HG03354 (cell line): ENCODE measurements around the gene LGALS4.
"Not testable (repeated sequence)": the region's sequence is repeated elsewhere in the genome, so short reads cannot be mapped to it uniquely, and the experiment has no call there.

Source experiments
- ATAC-seq: cut with Tn5 transposase; IDR thresholded peaks from one replicate; pipeline ENCODE4 v1.9.1; 2021; ENCODE audit warnings: mild to moderate bottlenecking; ENCODE audit not compliant: unreplicated experiment, poor library complexity, severe bottlenecking

Gene LGALS4

DNA sequence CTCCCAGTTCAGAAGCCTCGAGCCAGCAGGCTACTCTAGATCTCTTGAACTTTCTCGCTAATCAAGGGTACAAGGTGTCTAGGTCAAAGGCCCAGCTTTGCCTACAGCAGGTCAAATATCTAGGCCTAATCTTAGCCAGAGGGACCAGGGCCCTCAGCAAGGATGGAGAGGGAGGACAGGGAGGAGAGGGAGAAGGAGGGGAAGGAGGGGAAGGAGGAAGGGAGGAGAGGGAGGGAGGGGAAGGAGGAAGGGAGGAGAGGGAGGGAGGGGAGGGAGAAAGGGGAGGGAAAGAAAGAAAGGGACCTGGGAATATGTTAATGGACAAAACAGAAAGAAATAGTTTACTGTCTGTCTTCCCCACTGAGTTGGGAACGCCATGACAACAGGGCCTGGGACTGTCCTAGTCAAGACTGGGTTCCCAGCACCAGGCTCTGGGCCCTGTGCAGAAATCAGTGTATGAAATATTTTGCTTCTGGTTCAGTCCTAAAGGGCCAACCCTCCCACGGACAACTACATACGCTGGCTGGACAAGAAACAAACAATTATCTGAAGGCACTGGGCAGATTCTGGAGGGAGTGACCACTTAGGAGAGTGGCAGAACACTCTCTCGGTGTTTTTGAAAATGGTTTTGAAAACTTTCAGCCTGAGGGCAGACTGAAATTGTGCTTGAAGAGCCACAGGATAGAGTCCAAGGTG, 14.3 kb upstream of the LGALS4 start:
- no peak for ATAC-seq

DNA sequence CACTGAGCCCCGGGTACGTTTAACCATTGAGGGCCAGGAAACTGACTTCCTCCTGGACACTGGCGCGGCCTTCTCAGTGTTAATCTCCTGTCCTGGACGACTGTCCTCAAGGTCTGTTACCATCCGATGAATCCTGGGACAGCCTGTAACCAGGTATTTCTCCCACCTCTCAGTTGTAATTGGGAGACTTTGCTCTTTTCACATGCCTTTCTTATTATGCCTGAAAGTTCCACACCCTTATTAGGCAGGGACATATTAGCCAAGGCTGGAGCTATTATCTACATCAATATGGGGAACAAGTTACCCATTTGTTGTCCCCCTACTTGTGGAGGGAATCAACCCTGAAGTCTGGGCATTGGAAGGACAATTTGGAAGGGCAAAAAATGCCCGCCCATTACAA, 13.2 kb upstream of the LGALS4 start:
- not testable (repeated sequence) for ATAC-seq

DNA sequence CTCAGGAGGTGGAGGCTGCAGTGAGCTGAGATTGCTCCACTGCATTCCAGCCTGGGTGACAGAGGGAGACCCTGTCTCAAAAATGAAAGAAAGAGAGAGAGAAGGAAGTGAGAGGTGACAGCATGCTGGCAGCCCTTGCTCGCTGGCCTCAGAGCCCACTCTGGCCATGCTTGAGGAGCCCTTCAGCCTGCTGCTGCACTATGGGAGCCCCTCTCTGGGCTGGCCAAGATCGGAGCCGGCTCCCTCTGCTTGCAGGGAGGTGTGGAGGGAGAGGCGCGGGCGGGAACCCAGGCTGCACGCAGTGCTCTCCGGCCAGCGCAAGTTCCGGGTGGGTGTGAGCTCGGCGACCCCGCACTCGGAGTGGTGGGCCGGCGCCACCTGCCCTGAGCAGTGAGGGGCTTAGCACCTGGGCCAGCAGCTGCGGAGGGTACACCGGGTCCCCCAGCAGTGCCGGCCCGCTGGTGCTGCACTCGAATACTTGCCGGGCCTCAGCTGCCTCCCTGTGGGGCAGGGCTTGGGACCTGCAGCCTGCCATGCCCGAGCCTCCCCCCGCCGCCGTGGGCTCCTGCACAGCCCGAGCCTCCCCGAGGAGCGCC, 8.6 kb upstream of the LGALS4 start:
- ATAC-seq: not testable (repeated sequence)

DNA sequence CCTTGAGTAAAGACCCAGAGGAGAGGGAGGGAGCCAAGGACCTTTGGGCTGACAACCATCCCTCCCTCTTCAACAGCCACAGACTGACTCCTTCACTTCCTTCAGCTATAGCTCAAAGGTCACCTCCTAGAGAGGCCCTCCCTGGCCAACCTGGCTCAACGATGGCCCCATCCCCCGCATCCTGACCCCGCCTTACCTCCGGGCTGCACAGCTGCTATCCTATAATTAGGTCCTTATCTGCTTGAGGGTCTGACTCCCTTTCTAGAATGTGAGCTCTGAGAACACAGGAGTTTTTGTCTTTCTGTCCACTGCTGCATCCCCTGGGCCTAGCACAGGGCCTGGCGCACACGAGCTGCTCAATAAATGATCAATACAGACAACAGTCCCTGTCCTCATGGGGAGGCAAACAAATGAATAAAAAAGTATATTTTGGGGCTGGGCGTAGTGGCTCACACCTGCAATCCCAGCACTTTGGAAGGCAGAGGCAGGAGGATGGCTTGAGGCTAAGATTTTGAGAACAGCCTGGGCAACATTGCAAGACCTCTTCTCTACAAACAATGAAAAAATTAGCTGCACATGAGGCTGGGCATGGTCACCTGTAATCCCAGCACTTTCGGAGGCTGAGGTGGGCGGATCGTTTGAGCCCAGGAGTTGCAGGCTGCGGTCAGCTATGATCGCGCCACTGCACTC, 6.6 kb upstream of the LGALS4 start:
- ATAC-seq: no peak

DNA sequence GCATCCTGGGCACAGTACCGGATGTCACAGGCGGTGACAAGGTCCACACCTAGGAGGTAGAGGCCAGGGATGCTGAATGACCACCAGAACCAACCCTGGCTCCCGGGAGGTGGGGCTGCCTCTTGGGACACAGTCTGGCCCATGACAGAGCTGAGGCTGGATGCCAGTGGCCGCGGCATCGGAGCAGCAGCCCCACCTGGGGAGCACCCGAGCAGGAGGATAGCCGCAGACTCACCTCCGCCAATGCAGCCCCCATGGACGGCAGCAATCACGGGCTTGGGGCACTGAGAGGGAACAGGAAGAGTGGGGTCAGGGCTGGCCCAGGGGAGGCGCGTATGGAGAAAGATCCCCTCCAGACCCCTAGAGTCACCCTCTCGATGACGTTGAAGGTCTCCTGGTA, 4.3 kb upstream of the LGALS4 start:
- ATAC-seq: no peak

DNA sequence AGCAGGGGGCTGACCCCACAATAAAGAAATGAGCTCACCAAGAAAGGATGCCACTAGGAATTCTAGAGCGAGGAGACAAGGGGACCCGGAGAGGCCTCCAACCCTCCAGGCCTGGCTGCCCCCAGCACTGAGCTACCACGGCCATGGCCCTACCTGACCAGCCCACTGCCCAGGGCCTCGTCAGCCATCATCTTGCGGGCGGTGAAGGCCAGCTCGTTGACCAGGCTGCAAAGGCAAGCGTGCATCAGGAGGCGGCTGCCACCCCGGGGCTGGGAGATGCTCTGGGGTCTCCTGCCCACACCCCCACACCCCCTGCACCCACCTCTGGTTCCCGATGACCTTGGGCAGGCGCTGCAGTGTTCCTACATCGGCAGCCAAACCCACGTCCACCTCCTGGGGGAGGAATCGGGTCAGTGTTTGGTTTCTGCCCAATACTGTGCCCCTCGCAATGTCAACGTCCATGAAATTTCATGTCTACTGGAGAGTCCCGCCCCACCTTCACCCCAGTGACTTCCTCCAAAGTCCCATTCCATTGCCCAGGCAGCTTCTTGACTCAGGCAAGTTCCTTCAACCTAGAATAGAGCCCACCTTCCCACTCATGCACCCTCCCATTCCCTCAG, 3.5 kb upstream of the LGALS4 start:
- ATAC-seq: no peak

DNA sequence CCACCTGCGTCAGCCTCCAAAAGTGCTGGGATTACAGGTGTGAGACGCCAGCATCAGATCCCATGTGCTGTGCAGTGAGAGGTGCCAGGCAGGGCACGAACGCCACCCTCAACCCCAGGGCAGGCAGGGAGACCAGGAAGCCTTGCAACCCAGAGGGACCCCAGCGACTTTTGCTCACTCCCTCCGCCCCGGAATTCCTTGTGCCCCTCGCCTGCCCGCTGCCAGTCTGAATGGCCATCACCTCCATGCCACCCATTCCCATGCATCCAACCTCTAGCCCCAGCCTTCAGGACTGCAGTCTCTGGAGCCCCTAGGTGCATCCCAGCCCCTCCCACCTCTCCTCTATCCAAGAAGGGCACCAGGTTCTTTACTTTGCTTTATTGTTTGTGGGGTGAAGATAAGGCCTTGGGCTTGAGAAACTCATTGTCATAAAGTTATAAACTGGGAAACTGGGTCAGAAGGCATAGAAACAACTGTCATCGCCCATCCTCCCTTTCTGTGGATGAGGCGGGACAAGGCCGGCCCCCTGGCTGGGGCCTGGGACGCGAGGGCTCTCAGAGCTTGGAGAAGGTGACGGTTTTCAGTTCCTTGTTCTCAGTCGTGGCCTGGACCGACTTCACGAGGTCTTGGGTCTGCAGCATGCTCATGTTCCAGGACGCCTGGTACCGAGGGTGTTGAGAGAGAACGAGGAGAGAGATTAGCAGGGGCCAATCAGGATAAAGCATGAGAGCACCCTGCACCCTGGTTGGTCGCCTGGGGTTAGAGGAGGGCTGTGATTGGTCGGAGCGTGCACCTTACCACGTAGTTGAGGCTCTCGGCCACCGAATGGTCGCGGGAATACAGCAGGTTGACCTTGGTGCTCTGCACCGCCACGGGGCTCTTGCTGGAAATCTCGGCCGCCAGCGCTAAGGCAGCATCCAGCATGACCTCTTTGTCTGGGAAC, 2.6 kb upstream of the LGALS4 start:
- no peak for ATAC-seq

DNA sequence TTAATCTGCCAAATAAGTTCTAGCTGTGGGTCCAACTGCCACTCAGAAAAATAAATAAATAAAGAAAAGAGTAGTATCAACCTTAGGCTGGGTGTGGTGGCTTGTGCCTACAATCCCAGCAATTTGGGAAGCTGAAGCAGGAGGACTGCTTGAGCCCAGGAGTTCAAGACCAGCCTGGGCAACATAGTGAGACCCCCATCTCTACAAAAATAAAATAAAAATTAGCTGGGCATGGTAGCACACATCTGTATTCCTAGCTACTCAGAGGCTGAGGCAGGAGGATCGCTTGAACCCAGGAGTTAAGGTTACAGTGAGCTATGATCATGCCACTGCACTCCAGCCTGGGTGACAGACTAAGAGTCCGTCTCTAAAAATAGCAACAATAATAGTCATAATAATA, 1.2 kb upstream of the LGALS4 start:
- ATAC-seq: not testable (repeated sequence)

DNA sequence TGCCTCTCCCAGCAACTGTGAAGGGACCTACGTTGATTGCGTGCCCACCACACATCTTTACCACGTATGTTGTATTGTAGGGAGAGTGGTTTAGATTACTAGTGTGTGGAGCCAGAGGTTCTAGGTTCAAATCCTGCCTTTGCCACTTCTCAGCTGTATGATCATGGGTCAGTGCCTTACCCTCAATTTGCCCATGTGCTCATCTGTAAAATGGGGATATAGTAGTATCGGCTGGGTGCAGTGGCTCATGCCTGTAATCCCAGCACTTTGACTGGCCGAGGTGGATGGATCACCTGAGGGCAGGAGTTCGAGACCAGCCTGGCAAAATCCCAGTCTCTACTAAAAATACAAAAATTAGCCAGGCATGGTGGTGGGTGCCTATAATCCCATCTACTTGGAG, 578 bp upstream of the LGALS4 start:
- no peak for ATAC-seq

DNA sequence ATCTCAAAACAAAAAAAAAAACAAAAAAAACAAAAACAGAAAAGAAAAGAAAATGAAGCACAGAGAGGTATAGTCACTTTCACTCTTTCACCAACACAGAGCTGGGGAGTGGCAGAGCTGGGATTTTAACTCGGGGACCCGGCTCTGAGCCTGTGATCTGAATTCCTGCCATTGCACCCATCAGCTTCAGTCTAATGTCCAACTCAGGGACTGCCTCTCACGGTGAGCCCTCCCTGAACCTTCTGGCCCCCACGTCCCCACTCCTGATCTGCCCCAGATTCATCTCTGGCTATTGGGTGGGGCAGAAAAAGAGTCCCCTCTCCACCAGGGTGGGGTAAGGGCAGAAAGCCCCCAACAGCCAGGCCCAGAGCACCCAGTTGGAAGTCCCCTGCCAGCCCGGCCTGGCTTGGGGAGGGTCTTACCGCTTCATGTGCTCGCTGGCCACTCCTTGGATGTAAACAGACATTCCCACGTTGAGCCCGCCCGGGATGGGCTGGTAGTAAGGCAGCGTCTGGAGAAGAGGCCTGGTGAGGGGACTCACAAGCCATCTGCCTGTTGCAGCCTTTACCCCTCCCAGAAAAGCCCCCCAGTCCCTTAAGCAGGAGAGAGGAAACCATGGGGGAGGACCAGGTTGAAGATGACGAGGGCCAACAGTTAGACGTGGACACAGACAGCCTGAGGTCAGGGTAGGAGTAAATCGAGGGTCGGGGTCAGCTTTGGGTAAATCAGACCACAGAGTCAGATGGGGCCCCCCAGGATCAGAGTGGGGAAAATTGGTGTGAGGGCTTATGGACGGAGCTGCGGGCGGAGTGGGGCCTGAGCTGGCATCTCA, 520 bp downstream of the LGALS4 start:
- ATAC-seq: no peak

DNA sequence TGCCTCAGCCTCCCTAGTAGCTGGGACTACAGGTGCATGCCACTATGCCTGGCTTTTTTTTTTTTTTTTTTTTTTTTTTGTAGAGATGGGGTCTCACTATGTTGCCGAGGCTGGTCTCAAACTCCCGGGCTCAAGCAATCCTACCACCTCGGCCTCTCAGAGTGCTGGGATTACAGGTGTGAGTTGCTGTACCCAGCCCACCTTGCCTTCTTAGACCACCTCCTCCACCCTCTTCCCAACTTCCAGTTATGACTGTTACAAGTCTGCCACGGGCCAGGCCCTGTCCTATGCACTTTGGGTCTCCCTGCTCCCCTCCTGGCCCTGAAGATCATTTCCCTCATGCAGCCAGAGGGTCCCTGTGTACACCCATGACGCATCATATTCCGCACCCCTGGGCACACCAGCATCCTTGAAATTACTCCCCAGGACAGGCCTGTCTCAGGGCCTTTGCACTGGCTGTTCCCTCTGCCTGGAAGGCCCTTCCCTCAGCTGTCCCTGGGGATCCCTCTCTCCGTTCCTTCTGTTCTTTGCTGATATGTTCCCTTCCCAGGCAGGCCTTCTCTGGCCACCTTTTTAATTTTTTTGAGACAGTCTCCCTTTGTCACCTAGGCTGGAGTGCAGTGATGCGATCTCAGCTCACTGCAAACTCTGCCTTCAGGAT, 3.0 kb downstream of the LGALS4 start:
- no peak for ATAC-seq

DNA sequence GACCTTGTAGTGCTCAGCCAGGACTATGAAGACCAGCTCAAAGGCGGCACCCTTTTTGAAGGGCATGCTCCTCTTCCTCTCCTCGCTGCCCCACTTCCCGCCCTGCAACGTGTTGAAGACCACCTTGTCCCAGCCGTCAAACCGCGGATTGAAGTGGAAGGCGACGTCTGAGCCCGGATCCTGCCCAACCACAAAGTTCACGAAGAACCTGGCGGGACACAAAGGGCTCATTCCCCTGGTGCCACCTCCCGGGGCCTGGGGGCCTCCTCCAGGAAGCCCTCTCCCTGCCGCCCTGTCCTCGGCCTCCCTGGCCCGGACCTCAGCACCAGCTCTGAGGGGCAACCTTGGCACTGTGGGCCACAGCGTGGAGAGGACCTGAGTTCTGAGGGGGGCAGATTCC, 4.0 kb downstream of the LGALS4 start:
- ATAC-seq: no peak

DNA sequence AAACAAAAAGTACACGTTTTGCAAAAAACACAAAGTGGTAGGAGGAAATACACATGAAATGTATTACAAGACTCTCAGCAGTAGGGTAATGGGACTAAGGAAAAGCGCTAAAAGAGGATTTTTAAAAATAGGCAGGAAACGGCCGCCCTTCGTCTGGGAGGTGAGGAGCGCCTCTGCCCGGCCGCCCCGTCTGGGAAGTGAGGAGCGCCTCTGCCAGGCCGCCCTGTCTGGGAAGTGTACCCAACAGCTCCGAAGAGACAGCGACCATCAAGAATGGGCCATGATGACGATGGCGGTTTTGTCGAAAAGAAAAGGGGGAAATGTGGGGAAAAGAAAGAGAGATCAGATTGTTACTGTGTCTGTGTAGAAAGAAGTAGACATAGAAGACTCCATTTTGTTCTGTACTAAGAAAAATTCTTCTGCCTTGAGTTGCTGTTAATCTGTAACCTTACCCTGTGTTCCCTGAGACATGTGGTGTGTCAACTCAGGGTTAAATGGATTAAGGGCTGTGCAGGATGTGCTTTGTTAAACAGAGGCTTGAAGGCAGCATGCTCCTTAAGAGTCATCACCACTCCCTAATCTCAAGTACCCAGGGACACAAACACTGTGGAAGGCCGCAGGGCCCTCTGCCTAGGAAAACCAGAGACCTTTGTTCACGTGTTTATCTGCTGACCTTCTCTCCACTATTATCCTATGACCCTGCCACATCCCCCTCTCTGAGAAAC, 5.2 kb downstream of the LGALS4 start:
- not testable (repeated sequence) for ATAC-seq

DNA sequence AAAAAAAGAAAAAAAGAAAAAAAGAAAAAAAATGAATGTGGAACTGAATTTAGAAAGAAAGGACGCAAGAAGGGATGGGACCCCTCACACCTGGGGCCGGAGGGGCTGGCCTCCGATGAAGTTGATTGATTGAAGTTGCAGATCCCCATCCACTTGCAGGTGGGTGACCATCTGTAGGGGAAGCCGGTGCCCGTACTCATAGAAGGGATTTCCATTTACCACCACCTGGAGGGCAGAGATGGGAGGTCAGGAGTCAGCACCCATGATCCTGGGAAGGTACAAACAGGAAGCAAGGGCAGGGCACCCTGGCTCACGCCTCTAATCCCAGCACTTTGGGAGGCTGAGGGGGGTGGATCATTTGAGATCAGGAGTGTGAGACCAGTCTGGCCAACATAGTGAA, 6.4 kb downstream of the LGALS4 start:
- no peak for ATAC-seq

DNA sequence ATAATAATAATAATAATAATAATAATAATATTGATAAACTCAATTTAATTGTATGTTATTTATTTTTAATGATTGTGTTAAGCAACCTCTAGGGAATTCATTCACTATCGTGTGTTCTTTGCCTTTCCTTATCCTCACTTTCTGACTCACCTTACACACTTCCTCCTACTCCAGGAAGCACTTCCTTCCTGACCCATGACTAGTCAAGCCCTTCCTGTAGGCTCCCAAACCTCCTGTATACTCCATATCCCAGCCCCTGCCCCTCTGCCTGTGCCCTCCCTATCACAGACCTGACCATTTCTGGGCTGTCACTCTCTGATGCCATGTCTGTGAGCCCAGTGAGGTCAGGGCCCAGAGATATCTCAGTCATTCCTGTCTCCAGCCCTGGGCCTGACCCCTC, 7.6 kb downstream of the LGALS4 start:
- no peak for ATAC-seq

DNA sequence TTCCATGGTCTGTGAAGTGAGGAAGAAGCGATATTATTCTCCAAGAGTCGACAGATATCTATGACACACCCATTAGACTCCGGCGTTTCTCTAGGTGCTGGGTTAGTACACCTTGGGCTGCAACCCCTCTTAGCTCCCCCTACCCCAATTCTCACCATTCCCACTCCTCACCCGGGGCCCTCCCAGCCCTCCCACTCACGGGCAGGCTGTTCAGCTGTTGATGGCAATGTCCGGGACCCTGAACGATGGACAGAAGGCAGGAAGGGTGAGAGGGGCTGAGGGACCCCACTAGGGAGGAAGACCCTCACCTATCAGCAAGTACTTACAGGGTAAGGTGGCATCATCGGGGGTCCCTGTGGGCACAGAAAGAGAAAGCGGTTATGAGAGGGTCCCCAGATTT, 9.2 kb downstream of the LGALS4 start:
- ATAC-seq: no peak

DNA sequence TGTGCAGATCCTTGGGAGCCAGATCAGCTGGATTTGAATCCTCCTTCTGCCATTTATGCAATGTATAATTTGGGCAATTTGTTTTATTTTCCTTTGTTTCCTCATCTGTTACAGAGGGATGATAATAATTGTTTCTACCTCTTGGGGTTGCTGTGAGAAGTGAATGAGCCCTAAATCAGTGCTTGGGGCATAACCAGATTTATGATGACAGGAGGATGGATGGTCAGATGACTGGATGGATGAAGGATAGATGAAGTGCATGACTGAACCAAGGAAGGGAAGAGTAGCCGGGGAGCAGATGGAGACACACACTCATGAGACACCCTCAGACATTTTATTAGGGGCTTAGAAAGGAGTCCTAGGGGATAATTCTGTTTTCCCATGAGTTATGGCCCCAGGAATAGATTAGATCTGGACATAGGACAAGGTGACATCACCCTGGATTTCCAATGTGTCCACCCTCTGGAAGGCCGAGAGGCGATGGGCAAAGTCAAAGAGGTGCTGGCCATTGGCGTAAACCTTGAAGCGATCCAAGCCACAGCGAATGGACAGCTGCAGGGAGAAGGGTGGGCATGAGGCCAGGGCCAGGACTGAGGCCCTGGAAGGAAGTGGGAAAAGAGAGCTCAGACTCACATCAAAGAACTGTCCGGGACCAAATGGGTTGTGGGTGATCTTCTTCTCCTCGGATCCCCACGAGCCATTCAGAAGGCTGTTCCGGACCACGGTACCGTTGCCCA, 11.2 kb downstream of the LGALS4 start:
- ATAC-seq: no peak
